Activated CD4-positive, alpha-beta T cell treated with anti-CD3 and anti-CD28 coated beads, Interleukin-2, amount 50 U/mL, for 16 hours (primary cell): ENCODE results near the gene WRNIP1.

Experiments
- DNase-seq: peaks from one replicate; pipeline ENCODE4 v3.0.0-alpha.2; 2020

Gene WRNIP1

GRCh38 chr6:2810092-2810671 lies 45.0 kb downstream of the WRNIP1 start:
- peak; percentile 32 for DNase-seq

DNA sequence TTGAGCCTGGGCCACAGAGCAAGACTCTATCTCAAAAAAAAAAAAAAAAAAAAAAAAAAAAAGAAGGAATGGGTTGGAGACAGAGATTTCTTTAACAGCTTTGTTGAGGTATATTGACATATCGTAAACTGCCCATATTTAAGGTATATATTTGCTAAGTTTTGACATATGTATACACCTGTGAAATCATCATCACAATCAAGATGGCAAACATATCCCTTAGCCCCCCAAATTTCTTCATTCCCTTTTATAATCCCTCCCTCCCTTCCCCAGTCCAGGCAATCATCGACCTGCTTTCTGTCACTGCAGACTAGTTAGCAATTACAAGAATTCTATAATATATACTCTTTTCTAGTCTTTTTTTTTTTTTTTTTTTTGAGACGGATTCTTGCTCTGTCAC lies 47.5 kb downstream of the WRNIP1 start:
- no peak for DNase-seq

DNA sequence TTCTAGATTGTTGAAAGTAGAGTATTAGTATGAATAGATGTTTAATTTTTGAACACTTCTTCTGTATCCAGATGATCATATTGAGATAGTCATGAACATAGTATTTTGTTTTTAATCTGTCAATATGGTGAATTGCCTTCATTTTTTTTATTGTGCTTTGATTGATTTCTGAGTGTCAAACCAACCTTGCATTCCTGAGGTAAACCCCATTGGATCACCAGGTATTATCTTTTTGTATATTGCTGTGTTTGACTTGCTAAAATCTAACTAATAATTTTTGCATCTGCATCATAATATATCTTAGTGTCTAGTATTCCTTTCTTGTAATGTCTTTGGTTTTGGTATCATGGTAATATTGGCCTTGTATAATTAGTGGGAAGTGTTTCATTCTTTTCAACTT lies 51.0 kb downstream of the WRNIP1 start:
- DNase-seq, result no peak

- DNase-seq, result no peak
Measured at GRCh38 chr6:2817903-2818443, 52.8 kb downstream of the WRNIP1 start.

DNA sequence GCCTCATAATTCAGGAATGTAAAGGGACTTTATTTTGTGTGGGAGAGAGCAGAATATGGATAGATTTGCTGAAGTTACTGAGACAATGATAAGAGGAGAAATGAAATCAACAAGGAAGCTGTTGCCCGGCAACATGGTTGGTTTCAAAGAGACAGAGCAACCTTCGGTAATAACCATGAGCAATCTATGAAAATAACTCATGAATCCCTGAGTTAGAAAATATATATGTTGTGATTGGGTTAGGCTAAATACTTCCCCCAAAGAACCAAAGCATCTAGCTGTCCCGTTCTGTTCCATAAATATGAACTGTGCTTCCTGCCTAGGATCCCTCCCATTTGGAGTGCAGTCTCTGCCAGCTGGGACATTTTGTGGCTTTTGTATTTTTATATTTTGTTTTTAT lies 53.4 kb downstream of the WRNIP1 start:
- DNase-seq, result no peak

DNA sequence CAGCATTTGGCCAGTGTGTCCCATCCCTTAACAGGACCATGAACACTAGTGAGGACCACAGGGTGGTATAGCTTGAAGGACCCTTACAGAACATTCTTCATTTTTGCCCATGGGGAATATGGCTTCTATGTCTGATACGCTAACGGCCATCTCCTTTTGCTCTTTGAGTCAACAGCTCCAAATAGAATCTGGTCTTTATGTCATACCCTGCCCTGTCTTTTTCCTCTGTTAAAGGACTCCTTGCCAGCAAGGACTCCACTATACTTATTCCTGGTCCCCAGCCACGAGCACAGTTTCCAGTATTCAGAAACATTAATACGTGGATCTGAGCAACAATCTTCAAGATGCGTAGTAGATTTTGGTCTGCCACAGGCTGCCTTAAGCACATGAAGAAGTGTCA lies 53.9 kb downstream of the WRNIP1 start:
- no peak for DNase-seq

GRCh38 chr6:2819978-2820377 lies 54.8 kb downstream of the WRNIP1 start:
- no peak for DNase-seq

GRCh38 chr6:2820415-2820814 lies 55.2 kb downstream of the WRNIP1 start:
- DNase-seq, result peak; percentile 45

GRCh38 chr6:2821554-2821953 lies 56.4 kb downstream of the WRNIP1 start:
- DNase-seq, result no peak

- no peak for DNase-seq
Measured at GRCh38 chr6:2823104-2823850, 58.1 kb downstream of the WRNIP1 start.

GRCh38 chr6:2826131-2826530 lies 60.9 kb downstream of the WRNIP1 start:
- DNase-seq, result no peak

- DNase-seq, result no peak
Measured at GRCh38 chr6:2827142-2827541, 61.9 kb downstream of the WRNIP1 start.

GRCh38 chr6:2828629-2829028 lies 63.4 kb downstream of the WRNIP1 start:
- DNase-seq, result no peak

- DNase-seq, result no peak
Measured at GRCh38 chr6:2829253-2829652, 64.1 kb downstream of the WRNIP1 start.

GRCh38 chr6:2830183-2830582 lies 65.0 kb downstream of the WRNIP1 start:
- no peak for DNase-seq

GRCh38 chr6:2831392-2831791 lies 66.2 kb downstream of the WRNIP1 start:
- DNase-seq, result no peak

- DNase-seq, result no peak
Measured at GRCh38 chr6:2834262-2834661, 69.1 kb downstream of the WRNIP1 start.
